Immature natural killer cell (primary cell): Measurements from ENCODE around the gene MRGPRF. TPM values are rescaled to one million over a fixed set of nuclear protein-coding genes. Genes with fewer than 3 reads are reported as not detected.

Experiments
- DNase-seq, 3 donors: peaks; one replicate each; pipeline ENCODE4 v3.0.0; 2022; ENCODE audit warnings: mixed read lengths in 1 of 3
- H3K27ac Mint-ChIP-seq, 6 donors: one replicate each; pipeline ENCODE4 v1.8.0; 2020; ENCODE audit warnings: mixed read lengths in 6 of 6, mild to moderate bottlenecking in 5 of 6, inconsistent platforms in 4 of 6, moderate library complexity in 3 of 6
- H3K27me3 Mint-ChIP-seq, 3 donors: one replicate each; pipeline ENCODE4 v1.8.0; 2020 to 2021; ENCODE audit warnings: low read depth in 3 of 3, mild to moderate bottlenecking in 3 of 3, mixed read lengths in 3 of 3, moderate library complexity in 3 of 3, inconsistent platforms in 1 of 3
- H3K36me3 Mint-ChIP-seq, 3 donors: one replicate each; pipeline ENCODE4 v1.8.0; 2020; ENCODE audit warnings: mixed read lengths in 3 of 3, inconsistent platforms in 2 of 3, mild to moderate bottlenecking in 2 of 3
- H3K4me1 Mint-ChIP-seq, 2 donors: one replicate each; pipeline ENCODE4 v1.8.0; 2020; ENCODE audit warnings: inconsistent platforms in 2 of 2, mild to moderate bottlenecking in 2 of 2, mixed read lengths in 2 of 2, moderate library complexity in 1 of 2
- H3K4me3 Mint-ChIP-seq, 5 donors: one replicate each; pipeline ENCODE4 v1.8.0; 2020; ENCODE audit warnings: mild to moderate bottlenecking in 5 of 5, mixed read lengths in 5 of 5, inconsistent platforms in 3 of 5, moderate library complexity in 3 of 5
- H3K9me3 Mint-ChIP-seq, 6 donors: one replicate each; pipeline ENCODE4 v1.8.0; 2020; ENCODE audit warnings: mild to moderate bottlenecking in 6 of 6, mixed read lengths in 6 of 6, inconsistent platforms in 4 of 6, moderate library complexity in 3 of 6
- polyA plus RNA-seq, 3 donors: library from polyadenylated mRNA; unstranded; fragments of 300-500 nt; fragmentation: Illumina TruSeq; gene quantifications; one replicate each; pipeline ENCODE4 v1.2.3, GENCODE V29; 2021

Gene MRGPRF
- polyA plus RNA-seq, 3 donors from 2014 or later: not detected

DNA sequence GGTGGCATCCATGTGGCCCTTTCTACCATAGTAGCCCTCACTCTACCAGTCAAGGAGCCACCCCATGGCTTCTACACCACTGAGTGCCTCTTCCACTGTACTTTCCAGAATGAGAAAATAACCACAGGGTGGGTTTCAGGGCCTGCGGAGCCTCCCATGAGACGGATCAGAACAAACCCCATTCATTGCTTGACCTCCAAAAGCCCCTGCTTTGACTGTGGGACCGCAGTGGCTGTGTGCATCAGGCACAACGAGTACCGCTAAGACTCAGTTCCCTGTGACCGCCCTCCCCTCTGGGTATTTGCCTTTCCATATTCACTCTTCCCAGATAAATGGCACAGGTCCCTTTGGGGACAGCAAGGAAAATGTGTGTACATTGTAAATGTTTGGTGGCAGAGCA lies 11.5 kb upstream of the MRGPRF start:
- H3K36me3 Mint-ChIP-seq: no peaks in the 10 kb centered on the region
- H3K4me1 Mint-ChIP-seq: no peaks in the 10 kb centered on the region
- DNase-seq: no peak
- no peaks in the 10 kb centered on the region for H3K9me3 Mint-ChIP-seq
- no peak overlapping the region for H3K27ac Mint-ChIP-seq
- peaks cover 3 to 7% (median 5%) of the 10 kb centered on the region in 3 donors for H3K27me3 Mint-ChIP-seq
- H3K4me3 Mint-ChIP-seq: no peak overlapping the region

DNA sequence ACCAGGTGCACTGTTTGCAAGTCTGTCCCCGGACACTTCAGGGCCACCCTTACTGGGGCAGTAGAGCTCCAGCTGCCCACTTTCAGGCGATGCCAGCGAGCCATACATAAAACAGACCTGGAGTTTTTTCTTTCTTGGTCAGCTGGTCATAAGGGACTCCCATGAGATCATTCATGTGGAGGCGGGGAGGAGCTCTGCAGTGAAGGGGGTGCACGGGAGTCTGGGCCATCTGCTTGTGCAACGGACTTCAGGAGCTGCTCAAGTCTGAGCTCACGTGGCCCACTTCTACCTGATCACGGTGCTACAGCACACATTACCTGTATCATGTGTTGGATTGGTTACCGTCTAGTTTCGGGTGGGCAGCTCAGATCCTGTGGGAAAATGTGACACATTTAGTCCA lies 9.2 kb upstream of the MRGPRF start:
- no peak overlapping the region for H3K4me3 Mint-ChIP-seq
- H3K27me3 Mint-ChIP-seq: peaks cover 1 to 7% (median 5%) of the 10 kb centered on the region in 3 donors
- no peaks in the 10 kb centered on the region for H3K4me1 Mint-ChIP-seq
- no peak for DNase-seq
- H3K9me3 Mint-ChIP-seq: peaks cover 0 to 1% (median 0%) of the 10 kb centered on the region in 6 donors
- no peaks in the 10 kb centered on the region for H3K36me3 Mint-ChIP-seq
- H3K27ac Mint-ChIP-seq: no peak overlapping the region

DNA sequence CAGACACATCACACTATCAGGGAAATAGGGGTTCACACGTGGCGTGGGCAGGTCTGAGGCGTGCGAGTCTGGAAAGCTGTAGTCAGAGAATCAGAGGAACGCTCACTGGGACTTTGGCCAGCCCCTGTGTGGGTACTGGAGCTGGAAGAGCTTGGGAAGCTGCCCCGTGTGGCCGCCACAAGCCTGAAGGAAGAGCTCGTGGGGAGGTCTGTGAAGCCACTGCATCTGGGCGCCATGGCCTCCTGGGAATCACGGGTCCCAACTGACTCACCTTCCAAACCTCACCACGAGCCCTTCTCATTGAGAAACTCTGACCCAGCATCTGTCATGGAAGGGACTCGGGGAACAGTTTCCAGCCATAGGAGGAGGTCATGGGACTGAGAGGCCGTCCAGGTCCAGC lies 5.9 kb upstream of the MRGPRF start:
- H3K27me3 Mint-ChIP-seq: peaks cover 0 to 5% (median 2%) of the 10 kb centered on the region in 3 donors
- H3K27ac Mint-ChIP-seq: peak overlapping the region in 1 of 6 donors; percentile 64
- H3K36me3 Mint-ChIP-seq: no peaks in the 10 kb centered on the region
- H3K4me3 Mint-ChIP-seq: no peak overlapping the region
- DNase-seq: no peak
- H3K4me1 Mint-ChIP-seq: no peaks in the 10 kb centered on the region
- H3K9me3 Mint-ChIP-seq: peaks cover 0 to 1% (median 0%) of the 10 kb centered on the region in 6 donors

DNA sequence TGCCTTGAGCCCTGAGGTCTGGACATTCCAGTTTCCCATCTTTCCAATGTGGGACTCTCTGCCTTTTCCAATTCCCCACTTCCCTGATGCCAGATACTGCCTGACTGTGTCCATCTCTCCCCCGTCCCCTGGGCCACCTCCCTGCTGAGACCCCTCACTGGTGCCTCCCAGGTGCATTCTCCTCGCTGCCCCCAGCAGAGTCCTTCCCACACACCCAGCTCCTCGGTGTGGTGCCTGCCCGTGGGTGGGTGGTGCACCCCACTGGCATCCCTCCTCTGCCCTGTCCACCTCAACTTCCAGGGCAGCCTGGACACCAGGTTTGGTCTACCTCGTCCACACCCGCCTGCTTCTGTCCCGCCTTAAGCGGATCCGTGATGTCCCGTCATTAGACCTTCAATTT lies 4.9 kb upstream of the MRGPRF start:
- H3K4me1 Mint-ChIP-seq: no peaks in the 10 kb centered on the region

DNA sequence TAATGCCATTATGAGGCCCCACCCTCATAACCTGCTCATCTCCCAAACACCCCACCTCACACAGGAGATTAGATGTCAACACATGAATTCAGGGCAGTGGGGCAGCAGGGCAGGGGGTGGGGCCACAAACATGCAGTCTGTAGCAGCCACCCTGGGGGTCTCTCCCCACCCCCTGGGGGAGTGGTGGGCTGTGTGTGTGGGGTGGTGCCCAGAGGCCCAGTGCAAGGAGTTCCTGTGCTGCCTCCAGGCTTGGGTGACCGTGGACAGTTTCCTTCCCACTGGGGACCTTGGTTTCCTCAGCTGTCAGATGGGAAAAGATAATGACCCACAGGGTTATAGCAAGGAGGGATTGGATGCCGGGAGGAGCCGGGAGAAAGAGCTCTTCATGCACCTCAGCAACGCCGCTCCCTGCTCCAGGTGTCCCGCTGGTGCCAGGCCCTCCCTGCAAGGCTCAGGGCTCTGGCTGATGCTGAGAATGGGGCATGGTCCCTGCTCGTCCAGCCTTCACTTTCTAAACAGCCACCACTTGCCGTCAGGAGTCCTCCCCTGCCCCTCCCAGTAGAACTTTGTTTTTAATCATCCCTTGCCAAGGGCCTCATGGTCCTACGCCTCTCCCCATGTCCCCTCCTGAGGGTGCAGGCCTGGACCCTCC lies 2.0 kb upstream of the MRGPRF start:
- H3K9me3 Mint-ChIP-seq: peaks cover 0 to 1% (median 0%) of the 10 kb centered on the region in 6 donors
- H3K4me1 Mint-ChIP-seq: peaks cover 0 to 1% of the 10 kb centered on the region in 2 donors
- no peaks in the 10 kb centered on the region for H3K36me3 Mint-ChIP-seq
- H3K27ac Mint-ChIP-seq: no peak overlapping the region
- no peak for DNase-seq
- no peak overlapping the region for H3K4me3 Mint-ChIP-seq
- H3K27me3 Mint-ChIP-seq: peaks cover 2 to 7% (median 6%) of the 10 kb centered on the region in 3 donors

More for the DNA sequence above, 4.9 kb upstream of the MRGPRF start:
- no peaks in the 10 kb centered on the region for H3K36me3 Mint-ChIP-seq
- DNase-seq: no peak
- H3K9me3 Mint-ChIP-seq: peaks cover 0 to 1% (median 0%) of the 10 kb centered on the region in 6 donors
- no peak overlapping the region for H3K4me3 Mint-ChIP-seq
- H3K27me3 Mint-ChIP-seq: peaks cover 0 to 6% (median 3%) of the 10 kb centered on the region in 3 donors
- H3K27ac Mint-ChIP-seq: no peak overlapping the region

DNA sequence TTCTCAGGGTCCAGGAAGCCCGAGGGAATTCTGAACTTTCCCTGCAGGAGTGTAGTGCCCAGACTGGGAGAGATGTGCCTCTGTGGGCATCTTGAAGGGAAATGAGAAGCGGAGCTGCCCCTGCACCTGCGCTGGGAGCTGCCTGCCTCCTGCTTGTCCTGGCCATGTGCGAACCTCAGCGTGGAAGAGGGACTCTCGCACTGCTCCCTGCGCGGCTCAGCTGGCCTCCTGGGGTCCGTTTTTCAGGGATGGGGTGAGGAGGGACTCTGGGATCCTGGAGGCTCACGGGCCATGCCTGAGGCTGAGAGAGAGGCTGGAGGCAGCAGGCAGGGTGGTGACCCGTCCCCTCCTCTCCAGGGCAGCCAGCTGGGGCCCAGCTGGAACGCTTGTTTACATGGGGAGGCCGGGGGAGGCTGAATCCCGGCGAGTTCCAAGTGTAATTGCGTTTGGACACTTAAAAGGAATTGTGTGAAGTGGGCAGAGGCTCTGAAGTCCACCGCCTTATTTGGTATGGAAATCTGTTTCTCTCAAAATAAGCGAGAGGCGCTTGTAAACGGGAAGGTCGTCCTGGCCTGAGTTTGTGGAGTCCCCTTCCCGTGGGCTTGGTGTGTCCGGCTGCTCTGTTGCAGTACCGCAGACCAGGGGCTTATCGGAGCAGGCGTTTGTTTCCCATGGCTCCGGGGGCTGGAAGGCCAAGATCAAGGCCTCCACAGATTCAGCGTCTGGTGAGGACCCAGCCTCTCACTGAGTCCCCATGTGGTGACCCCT lies 1.2 kb upstream of the MRGPRF start:
- Mint-ChIP-seq H3K36me3 (no peaks in the 10 kb centered on the region), H3K27ac (no peak overlapping the region), H3K27me3 (peaks cover 2 to 8% (median 7%) of the 10 kb centered on the region in 3 donors), H3K4me3 (no peak overlapping the region), H3K9me3 (peaks cover 0 to 1% (median 0%) of the 10 kb centered on the region in 6 donors), H3K4me1 (peaks cover 0 to 1% of the 10 kb centered on the region in 2 donors)
- no peak for DNase-seq

DNA sequence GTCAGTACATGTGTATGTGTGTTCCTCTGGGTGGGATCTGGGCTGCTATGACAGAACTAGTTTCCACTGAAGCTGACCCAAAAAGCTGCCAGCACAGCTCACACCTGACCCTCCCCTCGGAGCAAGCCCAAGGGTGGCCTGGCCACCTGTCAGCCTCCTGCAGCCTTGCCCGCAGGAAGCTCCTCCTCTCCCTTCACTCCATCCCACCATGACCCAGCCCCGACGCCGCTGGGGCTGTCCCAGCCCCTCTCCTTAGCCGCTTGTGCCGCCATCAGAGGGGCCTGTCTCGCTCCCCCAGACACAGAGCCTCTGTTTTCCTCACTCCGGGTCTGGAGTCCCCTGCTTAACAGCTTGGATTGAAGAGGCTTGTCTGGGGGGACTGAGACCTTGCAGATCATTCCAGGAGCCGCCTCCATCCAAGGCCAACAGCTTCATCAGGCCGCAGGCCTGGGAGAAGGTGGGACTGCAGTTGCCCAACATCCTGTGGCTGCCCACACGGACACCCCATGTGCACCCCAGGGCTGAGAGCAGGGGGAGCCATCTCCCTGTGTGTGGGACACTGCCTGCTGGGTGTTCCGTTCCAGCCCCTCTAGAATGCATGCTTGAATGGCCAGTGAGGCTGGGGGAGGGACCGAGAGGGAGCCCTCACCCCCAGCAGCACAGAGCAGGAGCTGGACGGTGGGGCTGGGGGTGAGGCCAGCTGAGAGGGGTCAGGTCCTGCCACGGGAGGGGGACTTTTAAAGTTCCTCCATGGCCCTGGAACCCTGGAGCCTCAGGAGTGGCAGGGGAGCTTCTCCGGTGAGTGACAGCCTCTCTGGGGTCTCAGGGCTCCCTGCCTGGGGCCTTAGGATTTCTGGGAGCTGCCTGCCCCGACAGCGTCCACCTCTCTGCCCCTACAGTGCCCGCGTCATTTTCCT lies 696 bp downstream of the MRGPRF start:
- peaks cover 3 to 11% (median 7%) of the 10 kb centered on the region in 3 donors for H3K27me3 Mint-ChIP-seq
- no peaks in the 10 kb centered on the region for H3K36me3 Mint-ChIP-seq
- no peak overlapping the region for H3K4me3 Mint-ChIP-seq
- peaks cover 0 to 1% of the 10 kb centered on the region in 2 donors for H3K4me1 Mint-ChIP-seq
- H3K27ac Mint-ChIP-seq: no peak overlapping the region
- H3K9me3 Mint-ChIP-seq: no peaks in the 10 kb centered on the region
- DNase-seq: no peak

DNA sequence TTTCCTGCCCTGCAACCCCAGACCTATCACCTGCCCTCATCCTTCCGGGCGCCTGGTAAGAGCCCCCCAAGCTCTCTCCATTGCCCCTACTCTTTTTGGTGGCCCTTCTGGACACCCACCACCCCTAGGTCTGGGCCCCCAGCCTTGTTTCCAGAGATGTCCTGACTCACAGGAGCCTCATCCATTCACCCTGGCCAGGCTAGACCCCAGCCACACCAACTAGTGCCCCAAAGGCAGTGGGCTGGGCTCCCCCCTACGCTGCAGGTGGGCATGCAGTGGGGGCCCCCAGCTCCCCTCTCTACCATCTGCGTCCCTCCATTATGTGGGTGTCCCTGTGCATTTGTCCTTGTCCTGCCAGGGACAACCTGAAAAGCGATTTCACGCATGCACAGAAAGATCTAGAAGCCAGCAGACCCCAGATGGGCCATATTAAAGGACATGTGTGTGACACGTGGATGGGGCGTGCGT lies 1.4 kb downstream of the MRGPRF start:
- Mint-ChIP-seq H3K4me3 (peak overlapping the region in 1 of 5 donors; percentile 7), H3K36me3 (no peaks in the 10 kb centered on the region), H3K27ac (no peak overlapping the region), H3K4me1 (peaks cover 0 to 1% of the 10 kb centered on the region in 2 donors), H3K27me3 (peaks cover 5 to 11% (median 6%) of the 10 kb centered on the region in 3 donors), H3K9me3 (no peaks in the 10 kb centered on the region)
- no peak for DNase-seq

DNA sequence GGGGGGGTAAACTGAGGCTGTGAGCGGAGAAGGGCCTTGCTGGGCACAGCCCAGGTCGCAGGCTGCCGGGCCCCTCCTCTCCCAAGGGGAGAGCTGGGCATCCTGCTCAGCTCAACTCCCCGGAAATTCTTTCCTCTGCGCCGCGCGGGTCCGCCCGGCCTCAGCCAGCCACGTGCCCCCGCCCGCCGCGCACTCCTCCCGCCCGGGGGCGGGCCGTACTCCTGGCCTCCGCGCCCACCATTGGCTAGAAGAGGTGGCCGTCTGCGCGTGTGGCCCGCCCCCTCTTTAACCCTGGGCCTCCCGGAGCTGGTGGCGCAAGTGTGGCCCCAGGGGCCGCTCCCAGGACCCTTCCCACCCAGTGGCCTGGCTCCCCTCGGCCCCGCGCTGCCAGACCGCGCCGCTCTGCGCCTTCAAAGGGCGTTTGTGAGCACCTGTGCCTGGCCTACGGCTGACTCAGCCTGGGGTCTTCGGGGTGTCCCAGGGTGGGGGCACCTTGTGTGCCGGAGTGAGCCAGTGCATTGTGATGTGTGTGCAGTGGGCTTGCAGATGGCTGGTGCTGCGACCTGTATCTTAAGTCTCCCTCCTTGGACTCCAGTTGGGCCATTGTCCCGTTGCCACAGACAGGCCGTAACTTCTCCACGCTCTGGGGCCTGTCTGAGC lies 2.0 kb downstream of the MRGPRF start:
- peaks cover 6 to 13% (median 7%) of the 10 kb centered on the region in 3 donors for H3K27me3 Mint-ChIP-seq
- no peaks in the 10 kb centered on the region for H3K9me3 Mint-ChIP-seq
- no peak overlapping the region for H3K27ac Mint-ChIP-seq
- peak overlapping the region in 1 of 5 donors; percentile 7 for H3K4me3 Mint-ChIP-seq
- H3K4me1 Mint-ChIP-seq: peaks cover 0 to 1% of the 10 kb centered on the region in 2 donors
- no peaks in the 10 kb centered on the region for H3K36me3 Mint-ChIP-seq
- peak in 2 of 3 donors; percentile 10 to 19 for DNase-seq

DNA sequence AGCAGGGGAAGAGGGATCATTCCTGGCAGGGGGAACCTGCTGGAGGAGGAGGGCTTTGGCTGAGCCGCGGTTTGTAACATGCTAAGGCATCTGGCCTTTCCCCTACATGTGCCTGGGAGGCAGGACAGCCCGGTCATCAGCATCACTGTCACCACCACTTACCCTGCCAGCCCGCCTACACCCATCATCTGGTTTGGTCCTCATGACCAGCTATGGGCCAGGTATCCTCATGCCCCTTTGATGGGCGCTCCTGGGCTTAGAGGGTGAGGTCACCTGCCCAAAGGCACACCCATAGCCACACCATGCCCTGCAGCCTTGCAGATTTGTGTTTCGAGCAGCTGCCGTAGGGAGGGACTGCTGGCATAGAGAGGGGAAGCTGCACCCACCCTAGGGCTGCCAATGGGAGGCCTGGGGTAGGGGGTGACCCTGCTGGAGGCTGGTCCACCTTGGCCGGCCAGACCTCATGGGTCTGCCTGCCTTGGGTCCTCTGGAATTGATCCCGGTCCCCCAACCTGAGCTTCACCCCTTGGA lies 2.6 kb downstream of the MRGPRF start:
- H3K36me3 Mint-ChIP-seq: no peaks in the 10 kb centered on the region

DNA sequence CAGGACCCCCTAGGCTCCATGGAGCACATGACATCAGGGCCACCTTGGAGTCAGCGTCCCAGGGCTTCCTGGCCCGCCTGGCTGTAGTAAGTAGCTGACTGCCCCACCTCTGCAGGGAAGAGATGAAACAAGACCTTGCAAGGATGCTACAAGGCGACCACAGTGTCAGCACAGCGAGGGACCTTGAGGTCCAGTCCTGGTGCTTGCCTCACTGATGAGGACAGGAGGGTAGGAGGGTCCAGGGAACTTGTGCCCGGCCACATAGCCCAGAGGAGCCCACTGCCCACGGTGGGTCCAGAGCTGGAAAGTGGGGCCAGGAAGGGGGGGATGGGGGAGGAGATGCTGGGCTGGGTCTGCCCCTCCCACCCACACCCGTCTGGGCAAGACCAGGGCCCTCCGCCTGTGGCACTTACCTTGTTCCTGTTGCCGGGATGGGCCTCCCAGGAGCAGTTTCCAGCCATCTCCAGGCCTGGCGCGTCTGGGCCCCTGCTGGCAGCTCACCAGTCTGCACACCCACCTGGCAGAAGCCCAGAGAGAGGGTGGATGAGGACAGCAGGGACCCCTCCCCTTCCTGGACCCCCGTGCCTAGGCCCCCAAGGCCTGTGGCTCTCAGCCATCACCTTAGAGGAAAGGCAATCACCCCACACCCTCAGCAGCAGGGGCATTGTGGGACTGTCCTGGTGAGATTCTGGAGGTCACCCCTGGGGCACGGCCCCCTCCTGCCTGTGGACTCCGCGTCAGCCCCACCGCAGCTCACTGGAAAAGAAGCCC lies 3.4 kb downstream of the MRGPRF start:
- Mint-ChIP-seq H3K4me1 (peaks cover 0 to 1% of the 10 kb centered on the region in 2 donors), H3K27me3 (peaks cover 9 to 13% (median 10%) of the 10 kb centered on the region in 3 donors), H3K27ac (no peak overlapping the region), H3K4me3 (no peak overlapping the region), H3K9me3 (no peaks in the 10 kb centered on the region), H3K36me3 (no peaks in the 10 kb centered on the region)
- DNase-seq: no peak

More for the DNA sequence above, 2.6 kb downstream of the MRGPRF start:
- peaks cover 0 to 1% of the 10 kb centered on the region in 2 donors for H3K4me1 Mint-ChIP-seq
- no peaks in the 10 kb centered on the region for H3K9me3 Mint-ChIP-seq
- no peak for DNase-seq
- H3K4me3 Mint-ChIP-seq: no peak overlapping the region
- no peak overlapping the region for H3K27ac Mint-ChIP-seq
- peaks cover 7 to 13% (median 9%) of the 10 kb centered on the region in 3 donors for H3K27me3 Mint-ChIP-seq

DNA sequence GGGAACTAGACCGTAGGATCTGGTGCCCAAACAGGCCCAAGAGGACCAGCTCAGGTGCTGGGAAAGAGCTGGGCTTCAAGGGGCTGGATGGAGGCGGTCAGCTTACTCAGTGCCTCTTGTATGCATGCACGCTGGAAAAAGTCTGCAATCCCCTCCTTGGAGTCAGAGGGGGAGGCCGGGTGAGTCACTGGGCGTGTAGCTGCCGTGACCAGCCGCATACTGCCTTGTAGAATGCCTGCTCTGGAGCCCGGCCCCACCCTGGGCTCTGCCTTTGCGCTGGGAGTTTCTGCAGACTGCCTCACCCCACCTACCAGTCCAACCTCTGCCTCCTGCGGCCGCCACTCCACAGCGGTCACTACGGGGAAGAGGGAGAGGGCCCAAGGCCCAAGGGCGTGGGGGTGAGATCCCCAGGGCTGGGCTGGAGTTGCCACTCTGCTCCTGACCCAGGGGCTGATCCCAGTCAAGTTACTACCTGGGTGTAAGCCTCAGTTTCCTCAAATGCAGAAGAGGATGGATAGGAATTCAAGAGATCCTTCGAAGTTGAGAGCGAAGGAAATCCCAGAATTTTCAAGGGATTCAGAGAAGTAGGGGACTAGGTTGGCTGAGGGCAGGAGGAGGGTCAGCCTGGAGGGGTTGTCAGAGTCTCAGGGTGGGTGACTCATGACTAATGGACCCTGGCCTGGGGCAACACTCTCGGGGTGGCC lies 4.2 kb downstream of the MRGPRF start:
- H3K27ac Mint-ChIP-seq: no peak overlapping the region
- H3K27me3 Mint-ChIP-seq: peaks cover 9 to 13% (median 9%) of the 10 kb centered on the region in 3 donors
- H3K36me3 Mint-ChIP-seq: no peaks in the 10 kb centered on the region
- no peak overlapping the region for H3K4me3 Mint-ChIP-seq
- H3K4me1 Mint-ChIP-seq: peaks cover 0 to 1% of the 10 kb centered on the region in 2 donors
- DNase-seq: no peak
- H3K9me3 Mint-ChIP-seq: no peaks in the 10 kb centered on the region
